H9 (cell line): ENCODE results near the gene LORICRIN. TPM values are rescaled to one million over a fixed set of nuclear protein-coding genes. Genes with fewer than 3 reads are reported as not detected.

ENCODE experiments used
- DNase-seq: peaks from one replicate; pipeline ENCODE4 v3.0.0-alpha.2; 2017
- H2AFZ ChIP-seq: one replicate; pipeline ENCODE4 v1.6.1; 2013; ENCODE audit warnings: mild to moderate bottlenecking, low read length, control low read depth, moderate library complexity
- H2AK5ac ChIP-seq: 2 replicates; pipeline ENCODE4 v1.6.1; 2013; ENCODE audit warnings: low read length, control low read depth, mixed read lengths; ENCODE audit not compliant: insufficient read length
- H2BK120ac ChIP-seq: one replicate; pipeline ENCODE4 v1.6.1; 2013; ENCODE audit warnings: low read depth, mild to moderate bottlenecking, low read length, control low read depth, inconsistent platforms; ENCODE audit not compliant: poor library complexity, severe bottlenecking
- H2BK12ac ChIP-seq: 2 replicates; pipeline ENCODE4 v1.6.1; 2013; ENCODE audit warnings: low read length, control low read depth, mixed read lengths, low read depth; ENCODE audit not compliant: insufficient read length
- H2BK15ac ChIP-seq: 2 replicates; pipeline ENCODE4 v1.6.1; 2013; ENCODE audit warnings: low read depth, low read length, control low read depth
- H2BK20ac ChIP-seq: one replicate; pipeline ENCODE4 v1.6.1; 2013; ENCODE audit warnings: low read depth, mild to moderate bottlenecking, low read length, control low read depth, inconsistent platforms; ENCODE audit not compliant: poor library complexity, severe bottlenecking
- H2BK5ac ChIP-seq: 2 replicates; pipeline ENCODE4 v1.6.1; 2013; ENCODE audit warnings: low read length, control low read depth, mixed read lengths; ENCODE audit not compliant: insufficient read length
- H3K14ac ChIP-seq: 2 replicates; pipeline ENCODE4 v1.6.1; 2013; ENCODE audit warnings: low read length, control low read depth; ENCODE audit not compliant: insufficient read depth
- H3K18ac ChIP-seq: 2 replicates; pipeline ENCODE4 v1.6.1; 2013; ENCODE audit warnings: low read depth, mild to moderate bottlenecking, mixed read lengths, low read length, control low read depth; ENCODE audit not compliant: insufficient read length
- H3K23ac ChIP-seq: 2 replicates; pipeline ENCODE4 v1.6.1; 2013; ENCODE audit warnings: low read length, control low read depth, mixed read lengths, low read depth; ENCODE audit not compliant: insufficient read length
- H3K23me2 ChIP-seq: 2 replicates; pipeline ENCODE4 v1.6.1; 2013; ENCODE audit warnings: low read depth, mild to moderate bottlenecking, mixed read lengths, low read length, control low read depth; ENCODE audit not compliant: insufficient read length, poor library complexity, severe bottlenecking
- H3K27ac ChIP-seq: 2 replicates; pipeline ENCODE4 v1.5.1; 2013; ENCODE audit warnings: low read length, control low read depth, mixed read lengths, low read depth; ENCODE audit not compliant: insufficient read length
- H3K27me3 ChIP-seq: 2 replicates; pipeline ENCODE4 v1.6.1; 2013; ENCODE audit warnings: low read length, control low read depth, inconsistent platforms; ENCODE audit not compliant: insufficient read depth
- H3K4ac ChIP-seq: 2 replicates; pipeline ENCODE4 v1.6.1; 2013; ENCODE audit warnings: low read depth, mild to moderate bottlenecking, control low read depth, inconsistent platforms, low read length, moderate library complexity
- H3K4me1 ChIP-seq: 2 replicates; pipeline ENCODE4 v1.6.1; 2013; ENCODE audit warnings: low read length, control low read depth, inconsistent platforms; ENCODE audit not compliant: insufficient read depth
- H3K4me2 ChIP-seq: 2 replicates; pipeline ENCODE4 v1.6.1; 2013; ENCODE audit warnings: low read length, control low read depth, mixed read lengths; ENCODE audit not compliant: insufficient read length, insufficient read depth
- H3K56ac ChIP-seq: 2 replicates; pipeline ENCODE4 v1.6.1; 2013; ENCODE audit warnings: low read depth, mild to moderate bottlenecking, mixed read lengths, low read length, control low read depth; ENCODE audit not compliant: insufficient read length
- H3K79me1 ChIP-seq: 2 replicates; pipeline ENCODE4 v1.6.1; 2013; ENCODE audit warnings: low read depth, mild to moderate bottlenecking, moderate library complexity, low read length, control low read depth, inconsistent platforms; ENCODE audit not compliant: insufficient read depth, poor library complexity, severe bottlenecking
- H3K79me2 ChIP-seq: 2 replicates; pipeline ENCODE4 v1.6.1; 2013; ENCODE audit warnings: low read length, control low read depth, inconsistent platforms; ENCODE audit not compliant: insufficient read depth
- H3K9ac ChIP-seq: 2 replicates; pipeline ENCODE4 v1.6.1; 2013; ENCODE audit warnings: low read length, control low read depth, mixed read lengths; ENCODE audit not compliant: insufficient read length; ENCODE audit errors: extremely low read depth
- H3K9me3 ChIP-seq: one replicate; pipeline ENCODE4 v1.6.1; 2013; ENCODE audit warnings: low read depth, low read length, inconsistent platforms; ENCODE audit not compliant: control insufficient read depth
- H3T11ph ChIP-seq: one replicate; pipeline ENCODE4 v1.6.1; 2013; ENCODE audit warnings: mild to moderate bottlenecking, low read length, control low read depth, inconsistent platforms
- H4K20me1 ChIP-seq: one replicate; pipeline ENCODE4 v1.6.1; 2013; ENCODE audit not compliant: control insufficient read depth, insufficient read length, insufficient read depth
- H4K5ac ChIP-seq: 2 replicates; pipeline ENCODE4 v1.6.1; 2013; ENCODE audit warnings: low read depth, mild to moderate bottlenecking, mixed read lengths, low read length, control low read depth; ENCODE audit not compliant: insufficient read length
- H4K8ac ChIP-seq: replicated peaks from 2 replicates; pipeline ENCODE4 v1.6.1; 2013; ENCODE audit warnings: low read length, control low read depth, mixed read lengths, low read depth; ENCODE audit not compliant: insufficient read length
- H4K91ac ChIP-seq: 2 replicates; pipeline ENCODE4 v1.6.1; 2013; ENCODE audit warnings: low read depth, mild to moderate bottlenecking, moderate library complexity, mixed read lengths, low read length, control low read depth; ENCODE audit not compliant: insufficient read length
- H3K27ac Mint-ChIP-seq, 3 experiments: 2 replicates in 2 of 3; 3 replicates in 1 of 3; pipeline ENCODE4 v1.8.0; 2020 to 2021; ENCODE audit warnings: mixed read lengths in 3 of 3, mild to moderate bottlenecking in 1 of 3, moderate library complexity in 1 of 3
- H3K27me3 Mint-ChIP-seq: 2 replicates; pipeline ENCODE4 v1.8.0; 2021; ENCODE audit warnings: low read depth, mild to moderate bottlenecking, moderate library complexity, mixed read lengths
- H3K36me3 Mint-ChIP-seq, 3 experiments: 2 replicates in 2 of 3; 3 replicates in 1 of 3; pipeline ENCODE4 v1.8.0; 2020 to 2021; ENCODE audit warnings: low read depth in 3 of 3, mixed read lengths in 3 of 3; ENCODE audit not compliant: insufficient read depth in 1 of 3
- H3K4me1 Mint-ChIP-seq, 2 experiments: 2 replicates each; pipeline ENCODE4 v1.8.0; 2020; ENCODE audit warnings: mixed read lengths in 2 of 2
- H3K4me3 Mint-ChIP-seq, 2 experiments: 2 replicates in 1 of 2; 3 replicates in 1 of 2; pipeline ENCODE4 v1.8.0; 2020 to 2021; ENCODE audit warnings: mild to moderate bottlenecking in 2 of 2, mixed read lengths in 2 of 2, moderate library complexity in 1 of 2
- H3K9me3 Mint-ChIP-seq, 2 experiments: 2 replicates in 1 of 2; 3 replicates in 1 of 2; pipeline ENCODE4 v1.8.0; 2020; ENCODE audit warnings: mild to moderate bottlenecking in 2 of 2, mixed read lengths in 2 of 2, moderate library complexity in 1 of 2
- WGBS: extraction: QIAGEN DNeasy Blood & Tissue Kit; methylation state at CpG from one replicate; pipeline ENCODE4 v1.1.7; 2013; ENCODE audit warnings: missing lambda C conversion rate, low lambda C conversion rate, mixed read lengths; ENCODE audit not compliant: insufficient read length; ENCODE audit errors: extremely low coverage; 5-methylcytosine and 5-hydroxymethylcytosine counted together
- total RNA-seq: library from RNA; stranded (reverse); gene quantifications from 2 replicates; pipeline ENCODE4 v1.2.1, GENCODE V29; 2021
- TF ChIP-seq, protein P1 (sequence below): fragments of 200-600 bp; sonication (generic); conservative IDR thresholded peaks from 3 replicates; pipeline ENCODE4 v1.8.0; 2021; ENCODE audit warnings: antibody characterized with exemption, mild to moderate bottlenecking

Gene LORICRIN
- total RNA-seq, 1 experiment from 2014 or later = not detected

DNA sequence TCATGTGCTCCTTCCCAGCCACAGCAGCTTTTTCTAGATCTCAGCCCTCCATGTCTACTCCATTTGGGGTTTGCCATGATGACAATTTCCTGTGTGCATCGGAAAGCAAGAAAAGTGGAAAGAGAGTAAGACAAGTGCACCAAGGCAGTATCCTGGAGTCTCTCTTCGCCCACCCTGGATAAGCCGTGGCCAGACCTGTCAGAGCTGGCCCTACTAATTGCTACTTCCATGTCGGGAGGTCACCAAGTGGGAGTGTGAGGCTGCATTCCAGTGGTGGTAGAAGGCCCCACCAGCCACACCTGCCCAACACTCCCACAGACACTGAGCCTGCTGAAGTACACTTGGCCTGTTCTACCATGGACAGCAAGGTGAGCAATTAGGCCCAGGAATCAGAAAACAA, 14.0 kb upstream of the LORICRIN start:
- no peak for DNase-seq
- Histone ChIP-seq H3K4me1 (no peaks in the 10 kb centered on the region), H2BK15ac (no peak overlapping the region), H3K27me3 (no peaks in the 10 kb centered on the region), H3K79me2 (no peaks in the 10 kb centered on the region), H2BK12ac (no peak overlapping the region), H3K9ac (no peak overlapping the region), H3K9me3 (no peaks in the 10 kb centered on the region), H2BK120ac (no peak overlapping the region), H4K5ac (no peak overlapping the region), H3K23ac (no peak overlapping the region), H3K4me2 (no peak overlapping the region), H4K8ac (no peak overlapping the region), H3K14ac (no peak overlapping the region), H3K27ac (no peak overlapping the region), H2AFZ (no peak overlapping the region), H3T11ph (no peak overlapping the region), H3K23me2 (peaks cover 4% of the 10 kb centered on the region), H4K20me1 (peaks cover 7% of the 10 kb centered on the region), H3K4ac (no peak overlapping the region), H3K79me1 (no peaks in the 10 kb centered on the region), H3K18ac (no peak overlapping the region), H4K91ac (no peak overlapping the region), H2AK5ac (no peak overlapping the region), H2BK20ac (no peak overlapping the region), H2BK5ac (no peak overlapping the region), H3K56ac (no peak overlapping the region)
- no peak overlapping the region for H3K4me3 Mint-ChIP-seq
- TF ChIP-seq, protein P1, sequence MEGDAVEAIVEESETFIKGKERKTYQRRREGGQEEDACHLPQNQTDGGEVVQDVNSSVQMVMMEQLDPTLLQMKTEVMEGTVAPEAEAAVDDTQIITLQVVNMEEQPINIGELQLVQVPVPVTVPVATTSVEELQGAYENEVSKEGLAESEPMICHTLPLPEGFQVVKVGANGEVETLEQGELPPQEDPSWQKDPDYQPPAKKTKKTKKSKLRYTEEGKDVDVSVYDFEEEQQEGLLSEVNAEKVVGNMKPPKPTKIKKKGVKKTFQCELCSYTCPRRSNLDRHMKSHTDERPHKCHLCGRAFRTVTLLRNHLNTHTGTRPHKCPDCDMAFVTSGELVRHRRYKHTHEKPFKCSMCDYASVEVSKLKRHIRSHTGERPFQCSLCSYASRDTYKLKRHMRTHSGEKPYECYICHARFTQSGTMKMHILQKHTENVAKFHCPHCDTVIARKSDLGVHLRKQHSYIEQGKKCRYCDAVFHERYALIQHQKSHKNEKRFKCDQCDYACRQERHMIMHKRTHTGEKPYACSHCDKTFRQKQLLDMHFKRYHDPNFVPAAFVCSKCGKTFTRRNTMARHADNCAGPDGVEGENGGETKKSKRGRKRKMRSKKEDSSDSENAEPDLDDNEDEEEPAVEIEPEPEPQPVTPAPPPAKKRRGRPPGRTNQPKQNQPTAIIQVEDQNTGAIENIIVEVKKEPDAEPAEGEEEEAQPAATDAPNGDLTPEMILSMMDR = no peak
- no peak overlapping the region for H3K27ac Mint-ChIP-seq
- H3K9me3 Mint-ChIP-seq = peaks cover 8 to 22% of the 10 kb centered on the region in 2 experiments; a peak in 4 of 5 replicates
- no peaks in the 10 kb centered on the region for H3K4me1 Mint-ChIP-seq
- WGBS = no CpG with 5 or more reads among the region's 4 CpGs
- H3K36me3 Mint-ChIP-seq = peaks cover 0 to 7% (median 0%) of the 10 kb centered on the region in 3 experiments; a peak in 2 of 7 replicates
- peaks cover 18% of the 10 kb centered on the region for H3K27me3 Mint-ChIP-seq
